ENCODE results near the gene SHPK.

Gene SHPK

DNA sequence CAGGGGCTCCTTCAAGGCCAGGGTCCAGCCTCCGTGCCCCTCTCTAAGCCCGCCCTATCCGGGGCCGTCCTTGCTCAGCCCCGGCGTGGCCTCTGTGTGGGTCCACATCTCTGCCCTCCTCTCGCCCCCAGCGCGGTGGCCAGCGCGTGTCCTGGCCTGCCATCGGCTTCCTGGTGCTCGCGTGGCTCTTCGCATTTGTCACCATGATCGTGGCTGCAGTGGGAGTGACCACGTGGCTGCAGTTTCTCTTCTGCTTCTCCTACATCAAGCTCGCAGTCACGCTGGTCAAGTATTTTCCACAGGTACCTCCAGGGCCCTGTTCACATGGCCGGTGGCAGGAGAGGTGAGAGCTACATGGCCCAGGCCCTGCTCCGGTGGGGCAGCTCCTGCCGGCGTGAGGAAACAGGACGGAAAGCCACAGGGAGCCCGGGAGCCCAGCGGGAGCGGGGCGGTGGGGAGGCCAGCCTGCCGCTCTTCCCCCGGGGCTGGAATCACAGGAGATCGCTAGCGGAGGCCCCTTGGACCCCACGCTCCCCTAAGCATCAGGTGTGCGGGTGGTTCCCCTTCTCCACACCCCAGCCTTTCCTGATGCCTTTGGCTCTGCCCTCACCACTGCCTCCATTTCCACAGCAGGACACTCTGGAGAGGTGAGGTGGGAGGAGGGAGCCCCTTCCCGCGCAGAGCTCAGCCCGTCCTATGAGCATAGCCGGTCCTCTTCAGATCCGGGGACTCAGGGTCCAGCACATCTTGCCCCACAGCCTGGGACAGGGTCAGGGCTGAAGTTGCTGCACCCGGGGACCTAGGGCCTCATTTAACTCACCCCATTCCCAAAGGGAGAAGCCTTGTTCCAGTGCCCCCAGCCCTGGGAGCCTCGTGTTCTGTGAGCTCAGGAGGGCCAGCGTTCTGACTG is 22.1 kb upstream of the SHPK start:
- no peak for ATAC-seq
- TF ChIP-seq TOX (CRISPR knock-in tag; IDR thresholded peaks at IDR 0.05; ENCODE audit: borderline replicate concordance) (no peak), ZFP30 (CRISPR knock-in tag; IDR thresholded peaks at IDR 0.05) (no peak), SNAI2 (CRISPR knock-in tag; IDR thresholded peaks at IDR 0.05) (no peak), OSR1 (CRISPR knock-in tag; IDR thresholded peaks at IDR 0.05) (no peak), ISL1 (CRISPR knock-in tag; IDR thresholded peaks at IDR 0.05) (no peak), ZFP3 (CRISPR knock-in tag; IDR thresholded peaks at IDR 0.05) (no peak), ARNTL (CRISPR knock-in tag; IDR thresholded peaks at IDR 0.05; ENCODE audit: borderline replicate concordance, low read depth) (no peak), PPARA (CRISPR knock-in tag; IDR thresholded peaks at IDR 0.05; ENCODE audit: borderline replicate concordance) (no peak), RARB (CRISPR knock-in tag; IDR thresholded peaks at IDR 0.05) (no peak), ZNF565 (CRISPR knock-in tag; conservative IDR thresholded peaks at IDR 0.05; ENCODE audit: low read depth) (no peak), ZNF70 (CRISPR knock-in tag; IDR thresholded peaks at IDR 0.05) (no peak), BACH2 (CRISPR knock-in tag; IDR thresholded peaks at IDR 0.05; ENCODE audit: borderline replicate concordance) (no peak), GLIS3 (CRISPR knock-in tag; IDR thresholded peaks at IDR 0.05) (no peak), ZNF8 (CRISPR knock-in tag; IDR thresholded peaks at IDR 0.05) (no peak), CSDC2 (CRISPR knock-in tag; IDR thresholded peaks at IDR 0.05) (no peak), TCF4 (CRISPR knock-in tag; IDR thresholded peaks at IDR 0.05; ENCODE audit: borderline replicate concordance) (no peak)
- TF ChIP-seq, protein P1, sequence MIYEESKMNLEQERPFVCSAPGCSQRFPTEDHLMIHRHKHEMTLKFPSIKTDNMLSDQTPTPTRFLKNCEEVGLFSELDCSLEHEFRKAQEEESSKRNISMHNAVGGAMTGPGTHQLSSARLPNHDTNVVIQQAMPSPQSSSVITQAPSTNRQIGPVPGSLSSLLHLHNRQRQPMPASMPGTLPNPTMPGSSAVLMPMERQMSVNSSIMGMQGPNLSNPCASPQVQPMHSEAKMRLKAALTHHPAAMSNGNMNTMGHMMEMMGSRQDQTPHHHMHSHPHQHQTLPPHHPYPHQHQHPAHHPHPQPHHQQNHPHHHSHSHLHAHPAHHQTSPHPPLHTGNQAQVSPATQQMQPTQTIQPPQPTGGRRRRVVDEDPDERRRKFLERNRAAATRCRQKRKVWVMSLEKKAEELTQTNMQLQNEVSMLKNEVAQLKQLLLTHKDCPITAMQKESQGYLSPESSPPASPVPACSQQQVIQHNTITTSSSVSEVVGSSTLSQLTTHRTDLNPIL (CRISPR knock-in tag; IDR thresholded peaks at IDR 0.05; ENCODE audit: low read depth), result no peak
- TF ChIP-seq, protein P2, sequence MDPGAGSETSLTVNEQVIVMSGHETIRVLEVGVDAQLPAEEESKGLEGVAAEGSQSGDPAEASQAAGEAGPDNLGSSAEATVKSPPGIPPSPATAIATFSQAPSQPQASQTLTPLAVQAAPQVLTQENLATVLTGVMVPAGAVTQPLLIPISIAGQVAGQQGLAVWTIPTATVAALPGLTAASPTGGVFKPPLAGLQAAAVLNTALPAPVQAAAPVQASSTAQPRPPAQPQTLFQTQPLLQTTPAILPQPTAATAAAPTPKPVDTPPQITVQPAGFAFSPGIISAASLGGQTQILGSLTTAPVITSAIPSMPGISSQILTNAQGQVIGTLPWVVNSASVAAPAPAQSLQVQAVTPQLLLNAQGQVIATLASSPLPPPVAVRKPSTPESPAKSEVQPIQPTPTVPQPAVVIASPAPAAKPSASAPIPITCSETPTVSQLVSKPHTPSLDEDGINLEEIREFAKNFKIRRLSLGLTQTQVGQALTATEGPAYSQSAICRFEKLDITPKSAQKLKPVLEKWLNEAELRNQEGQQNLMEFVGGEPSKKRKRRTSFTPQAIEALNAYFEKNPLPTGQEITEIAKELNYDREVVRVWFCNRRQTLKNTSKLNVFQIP (CRISPR knock-in tag; IDR thresholded peaks at IDR 0.05; ENCODE audit: borderline replicate concordance, low read depth), result no peak
- TF ChIP-seq, protein P3, sequence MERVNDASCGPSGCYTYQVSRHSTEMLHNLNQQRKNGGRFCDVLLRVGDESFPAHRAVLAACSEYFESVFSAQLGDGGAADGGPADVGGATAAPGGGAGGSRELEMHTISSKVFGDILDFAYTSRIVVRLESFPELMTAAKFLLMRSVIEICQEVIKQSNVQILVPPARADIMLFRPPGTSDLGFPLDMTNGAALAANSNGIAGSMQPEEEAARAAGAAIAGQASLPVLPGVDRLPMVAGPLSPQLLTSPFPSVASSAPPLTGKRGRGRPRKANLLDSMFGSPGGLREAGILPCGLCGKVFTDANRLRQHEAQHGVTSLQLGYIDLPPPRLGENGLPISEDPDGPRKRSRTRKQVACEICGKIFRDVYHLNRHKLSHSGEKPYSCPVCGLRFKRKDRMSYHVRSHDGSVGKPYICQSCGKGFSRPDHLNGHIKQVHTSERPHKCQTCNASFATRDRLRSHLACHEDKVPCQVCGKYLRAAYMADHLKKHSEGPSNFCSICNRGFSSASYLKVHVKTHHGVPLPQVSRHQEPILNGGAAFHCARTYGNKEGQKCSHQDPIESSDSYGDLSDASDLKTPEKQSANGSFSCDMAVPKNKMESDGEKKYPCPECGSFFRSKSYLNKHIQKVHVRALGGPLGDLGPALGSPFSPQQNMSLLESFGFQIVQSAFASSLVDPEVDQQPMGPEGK (CRISPR knock-in tag; IDR thresholded peaks at IDR 0.05; ENCODE audit: borderline replicate concordance), result no peak
- TF ChIP-seq, protein P4, sequence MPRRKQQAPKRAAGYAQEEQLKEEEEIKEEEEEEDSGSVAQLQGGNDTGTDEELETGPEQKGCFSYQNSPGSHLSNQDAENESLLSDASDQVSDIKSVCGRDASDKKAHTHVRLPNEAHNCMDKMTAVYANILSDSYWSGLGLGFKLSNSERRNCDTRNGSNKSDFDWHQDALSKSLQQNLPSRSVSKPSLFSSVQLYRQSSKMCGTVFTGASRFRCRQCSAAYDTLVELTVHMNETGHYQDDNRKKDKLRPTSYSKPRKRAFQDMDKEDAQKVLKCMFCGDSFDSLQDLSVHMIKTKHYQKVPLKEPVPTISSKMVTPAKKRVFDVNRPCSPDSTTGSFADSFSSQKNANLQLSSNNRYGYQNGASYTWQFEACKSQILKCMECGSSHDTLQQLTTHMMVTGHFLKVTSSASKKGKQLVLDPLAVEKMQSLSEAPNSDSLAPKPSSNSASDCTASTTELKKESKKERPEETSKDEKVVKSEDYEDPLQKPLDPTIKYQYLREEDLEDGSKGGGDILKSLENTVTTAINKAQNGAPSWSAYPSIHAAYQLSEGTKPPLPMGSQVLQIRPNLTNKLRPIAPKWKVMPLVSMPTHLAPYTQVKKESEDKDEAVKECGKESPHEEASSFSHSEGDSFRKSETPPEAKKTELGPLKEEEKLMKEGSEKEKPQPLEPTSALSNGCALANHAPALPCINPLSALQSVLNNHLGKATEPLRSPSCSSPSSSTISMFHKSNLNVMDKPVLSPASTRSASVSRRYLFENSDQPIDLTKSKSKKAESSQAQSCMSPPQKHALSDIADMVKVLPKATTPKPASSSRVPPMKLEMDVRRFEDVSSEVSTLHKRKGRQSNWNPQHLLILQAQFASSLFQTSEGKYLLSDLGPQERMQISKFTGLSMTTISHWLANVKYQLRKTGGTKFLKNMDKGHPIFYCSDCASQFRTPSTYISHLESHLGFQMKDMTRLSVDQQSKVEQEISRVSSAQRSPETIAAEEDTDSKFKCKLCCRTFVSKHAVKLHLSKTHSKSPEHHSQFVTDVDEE (CRISPR knock-in tag; IDR thresholded peaks at IDR 0.05), result no peak

DNA sequence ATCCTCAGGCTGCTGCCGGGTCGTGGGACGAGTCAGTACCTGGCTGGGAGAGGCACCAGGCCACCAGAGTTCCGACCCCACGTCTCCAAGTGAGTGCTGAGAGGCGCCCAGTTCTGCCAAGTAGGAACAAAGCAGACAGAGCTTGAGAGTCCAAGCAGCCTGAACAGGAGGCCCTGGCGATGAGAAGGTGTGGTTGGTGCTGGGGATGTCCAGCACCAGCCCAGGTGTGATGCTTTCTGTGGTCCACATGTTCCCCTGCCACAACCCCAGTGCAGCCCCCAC is 21.5 kb upstream of the SHPK start:
- TF ChIP-seq GLIS3 (CRISPR knock-in tag; IDR thresholded peaks at IDR 0.05), result no peak
- TF ChIP-seq, protein P5, sequence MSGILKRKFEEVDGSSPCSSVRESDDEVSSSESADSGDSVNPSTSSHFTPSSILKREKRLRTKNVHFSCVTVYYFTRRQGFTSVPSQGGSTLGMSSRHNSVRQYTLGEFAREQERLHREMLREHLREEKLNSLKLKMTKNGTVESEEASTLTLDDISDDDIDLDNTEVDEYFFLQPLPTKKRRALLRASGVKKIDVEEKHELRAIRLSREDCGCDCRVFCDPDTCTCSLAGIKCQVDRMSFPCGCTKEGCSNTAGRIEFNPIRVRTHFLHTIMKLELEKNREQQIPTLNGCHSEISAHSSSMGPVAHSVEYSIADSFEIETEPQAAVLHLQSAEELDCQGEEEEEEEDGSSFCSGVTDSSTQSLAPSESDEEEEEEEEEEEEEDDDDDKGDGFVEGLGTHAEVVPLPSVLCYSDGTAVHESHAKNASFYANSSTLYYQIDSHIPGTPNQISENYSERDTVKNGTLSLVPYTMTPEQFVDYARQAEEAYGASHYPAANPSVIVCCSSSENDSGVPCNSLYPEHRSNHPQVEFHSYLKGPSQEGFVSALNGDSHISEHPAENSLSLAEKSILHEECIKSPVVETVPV (CRISPR knock-in tag; IDR thresholded peaks at IDR 0.05), result no peak
- TF ChIP-seq BACH2 (CRISPR knock-in tag; IDR thresholded peaks at IDR 0.05; ENCODE audit: borderline replicate concordance), result no peak
- TF ChIP-seq TCF4 (CRISPR knock-in tag; IDR thresholded peaks at IDR 0.05; ENCODE audit: borderline replicate concordance), result no peak
- TF ChIP-seq, protein P3 (CRISPR knock-in tag; IDR thresholded peaks at IDR 0.05; ENCODE audit: borderline replicate concordance), result no peak
- no peak for TF ChIP-seq ZFP3 (CRISPR knock-in tag; IDR thresholded peaks at IDR 0.05)
- TF ChIP-seq ZNF8 (CRISPR knock-in tag; IDR thresholded peaks at IDR 0.05), result no peak
- TF ChIP-seq ZC3H10 (CRISPR knock-in tag; IDR thresholded peaks at IDR 0.05), result no peak
- no peak for TF ChIP-seq OSR1 (CRISPR knock-in tag; IDR thresholded peaks at IDR 0.05)
- no peak for TF ChIP-seq CSDC2 (CRISPR knock-in tag; IDR thresholded peaks at IDR 0.05)
- no peak for TF ChIP-seq TOX (CRISPR knock-in tag; IDR thresholded peaks at IDR 0.05; ENCODE audit: borderline replicate concordance)
- no peak for TF ChIP-seq ESRRG (CRISPR knock-in tag; IDR thresholded peaks at IDR 0.05)
- TF ChIP-seq ISL1 (CRISPR knock-in tag; IDR thresholded peaks at IDR 0.05), result no peak
- TF ChIP-seq SNAI2 (CRISPR knock-in tag; IDR thresholded peaks at IDR 0.05), result no peak
- TF ChIP-seq RARB (CRISPR knock-in tag; IDR thresholded peaks at IDR 0.05), result no peak
- TF ChIP-seq, protein P1 (CRISPR knock-in tag; IDR thresholded peaks at IDR 0.05; ENCODE audit: low read depth), result no peak
- TF ChIP-seq ZFP30 (CRISPR knock-in tag; IDR thresholded peaks at IDR 0.05), result no peak
- TF ChIP-seq ZNF70 (CRISPR knock-in tag; IDR thresholded peaks at IDR 0.05), result no peak
- no peak for TF ChIP-seq PPARA (CRISPR knock-in tag; IDR thresholded peaks at IDR 0.05; ENCODE audit: borderline replicate concordance)
- no peak for ATAC-seq

Data from SK-N-SH treated with all-trans-retinoic acid at 6 μM for 48 hours (cell line).